ENCODE measurements around the gene PRX. TPM values are rescaled to one million over a fixed set of nuclear protein-coding genes. Genes with fewer than 3 reads are reported as not detected.

PRX gene
- total RNA-seq, 1 donor from 2014 or later: 1.8 TPM

- DNase-seq (ENCODE audit: low read depth) (no peak), FAIRE-seq (no peak)
- Histone ChIP-seq H3K36me3 (ENCODE audit: control insufficient read depth, insufficient read depth, low read length) (peaks cover 1% of the 10 kb centered on the region), H3K27me3 (ENCODE audit: control insufficient read depth, insufficient read depth, low read length) (no peaks in the 10 kb centered on the region), H3K4me3 (ENCODE audit: low read depth, low read length) (no peak overlapping the region)
- no peak for TF ChIP-seq CTCF (IDR thresholded peaks at IDR 0.05; ENCODE audit: insufficient read depth, low read length, severe bottlenecking)
Observed at GRCh38 chr19:40380199-40381037, 32.8 kb downstream of the PRX start.

- H3K36me3 ChIP-seq (ENCODE audit: control insufficient read depth, insufficient read depth, low read length): peaks cover 2% of the 10 kb centered on the region
- H3K4me3 ChIP-seq (ENCODE audit: low read depth, low read length): no peak overlapping the region
- DNase-seq (ENCODE audit: low read depth) (no peak), FAIRE-seq (no peak)
- H3K27me3 ChIP-seq (ENCODE audit: control insufficient read depth, insufficient read depth, low read length): no peaks in the 10 kb centered on the region
- no peak for TF ChIP-seq CTCF (IDR thresholded peaks at IDR 0.05; ENCODE audit: insufficient read depth, low read length, severe bottlenecking)
Observed at GRCh38 chr19:40379446-40380198, 33.6 kb downstream of the PRX start.

GRCh38 chr19:40378509-40378908 lies 34.7 kb downstream of the PRX start:
- Histone ChIP-seq H3K27me3 (ENCODE audit: control insufficient read depth, insufficient read depth, low read length) (no peaks in the 10 kb centered on the region), H3K4me3 (ENCODE audit: low read depth, low read length) (no peak overlapping the region), H3K36me3 (ENCODE audit: control insufficient read depth, insufficient read depth, low read length) (peaks cover 8% of the 10 kb centered on the region)
- FAIRE-seq (peak; percentile 84), DNase-seq (ENCODE audit: low read depth) (no peak)
- peak; percentile 5 for TF ChIP-seq CTCF (IDR thresholded peaks at IDR 0.05; ENCODE audit: insufficient read depth, low read length, severe bottlenecking)

GRCh38 chr19:40377876-40378385 lies 35.2 kb downstream of the PRX start:
- no peak for DNase-seq (ENCODE audit: low read depth)
- H3K36me3 ChIP-seq (ENCODE audit: control insufficient read depth, insufficient read depth, low read length): peaks cover 8% of the 10 kb centered on the region
- FAIRE-seq: no peak
- no peaks in the 10 kb centered on the region for H3K27me3 ChIP-seq (ENCODE audit: control insufficient read depth, insufficient read depth, low read length)
- no peak overlapping the region for H3K4me3 ChIP-seq (ENCODE audit: low read depth, low read length)
- TF ChIP-seq CTCF (IDR thresholded peaks at IDR 0.05; ENCODE audit: insufficient read depth, low read length, severe bottlenecking): no peak

- H3K36me3 ChIP-seq (ENCODE audit: control insufficient read depth, insufficient read depth, low read length): peaks cover 12% of the 10 kb centered on the region
Observed at GRCh38 chr19:40376286-40376862, 36.8 kb downstream of the PRX start.

More at GRCh38 chr19:40376286-40376862, 36.8 kb downstream of the PRX start:
- DNase-seq (ENCODE audit: low read depth) (no peak), FAIRE-seq (peak; percentile 28)
- Histone ChIP-seq H3K4me3 (ENCODE audit: low read depth, low read length) (no peak overlapping the region), H3K27me3 (ENCODE audit: control insufficient read depth, insufficient read depth, low read length) (no peaks in the 10 kb centered on the region)
- no peak for TF ChIP-seq CTCF (IDR thresholded peaks at IDR 0.05; ENCODE audit: insufficient read depth, low read length, severe bottlenecking)
